Measurements from ENCODE around the gene ANAPC2.

- TF ChIP-seq CTCF (IDR thresholded peaks at IDR 0.05; ENCODE audit: low read length) (no peak), EZH2phosphoT487 (IDR thresholded peaks at IDR 0.05; ENCODE audit: low read length) (no peak), EZH2 (optimal IDR thresholded peaks at IDR 0.05; ENCODE audit: low read depth, low read length) (no peak)
These were observed 3.3 kb downstream of the ANAPC2 start for GRCh38 chr9:137184881-137185660.

Data from MM.1S (cell line).